ENCODE measurements around the gene BCORL1.

Gene BCORL1

GRCh38 chrX:130083107-130083490, 100.7 kb downstream of the BCORL1 start:
- DNase-seq (ENCODE audit: low read depth, low spot score), result no peak
- H3K4me3 ChIP-seq (ENCODE audit: low read length), result no peak overlapping the region

DNA sequence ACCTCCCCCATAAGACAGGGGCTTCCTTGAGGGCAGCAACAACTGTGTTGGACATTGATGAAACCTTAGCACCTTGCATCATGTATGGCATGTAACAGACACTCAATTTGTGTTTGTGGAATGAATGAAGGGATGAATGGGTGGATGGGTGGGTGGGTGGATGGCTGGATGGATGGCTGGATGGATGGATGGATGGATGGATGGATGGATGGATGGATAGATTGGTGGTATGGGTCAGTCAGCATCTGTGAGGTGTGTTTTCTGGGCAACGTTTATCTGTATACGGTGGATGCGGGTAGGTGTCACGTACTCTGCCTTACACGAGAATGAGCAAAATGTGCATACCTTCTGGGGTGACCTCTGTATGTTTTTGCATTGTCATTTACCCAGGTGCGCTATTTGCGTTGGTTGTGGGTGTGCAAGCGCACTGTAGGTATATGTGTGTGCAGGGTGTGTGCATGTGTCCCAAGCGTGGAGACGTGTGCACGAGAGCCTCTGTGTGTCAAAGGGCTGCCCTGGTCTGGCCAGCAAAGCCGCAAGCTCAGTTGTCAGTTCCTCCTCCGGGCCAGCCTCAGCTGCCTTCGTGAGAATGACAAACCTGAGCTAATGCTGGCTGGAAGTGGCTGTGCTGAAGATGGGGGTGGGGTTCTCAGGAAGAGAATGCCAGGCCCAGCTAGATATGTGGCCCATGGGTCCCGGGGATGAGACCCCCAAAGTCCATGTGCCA, 101.4 kb downstream of the BCORL1 start:
- no peak overlapping the region for H3K4me3 ChIP-seq (ENCODE audit: low read length)
- DNase-seq (ENCODE audit: low read depth, low spot score), result no peak

- no peak overlapping the region for H3K4me3 ChIP-seq (ENCODE audit: low read length)
- DNase-seq (ENCODE audit: low read depth, low spot score), result no peak
Measured at GRCh38 chrX:130084631-130085237, 102.3 kb downstream of the BCORL1 start.

GRCh38 chrX:130085551-130086446, 103.4 kb downstream of the BCORL1 start:
- peak overlapping the region; percentile 40 for H3K4me3 ChIP-seq (ENCODE audit: low read length)
- DNase-seq (ENCODE audit: low read depth, low spot score), result no peak

- peak; percentile 94 for DNase-seq (ENCODE audit: low read depth, low spot score)
- peak overlapping the region; percentile 40 for H3K4me3 ChIP-seq (ENCODE audit: low read length)
Measured at GRCh38 chrX:130086447-130087206, 104.2 kb downstream of the BCORL1 start.

DNA sequence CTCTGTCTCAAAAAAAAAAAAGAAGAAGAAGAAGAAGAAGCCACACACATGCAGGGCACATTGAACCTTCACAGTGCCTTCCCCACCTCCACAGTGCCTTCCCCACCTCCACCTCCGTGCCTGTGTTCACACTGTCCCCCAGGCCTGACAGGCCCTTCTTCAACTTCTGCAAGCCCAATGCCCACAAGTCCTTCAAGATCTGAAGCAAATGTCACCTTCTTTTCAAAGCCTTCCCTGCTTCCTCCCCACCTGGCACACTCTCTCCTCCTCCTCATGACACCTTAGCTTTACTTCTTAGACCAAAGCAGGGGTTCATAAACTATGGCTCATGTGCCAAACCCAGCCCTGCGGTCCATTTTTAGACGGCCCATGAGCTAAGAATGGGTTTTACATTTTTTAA, 107.9 kb downstream of the BCORL1 start:
- DNase-seq (ENCODE audit: low read depth, low spot score), result no peak
- no peak overlapping the region for H3K4me3 ChIP-seq (ENCODE audit: low read length)

GRCh38 chrX:130091980-130092522, 109.6 kb downstream of the BCORL1 start:
- H3K4me3 ChIP-seq (ENCODE audit: low read length), result peak overlapping the region; percentile 66
- peak; percentile 94 for DNase-seq (ENCODE audit: low read depth, low spot score)

GRCh38 chrX:130093271-130093670, 110.8 kb downstream of the BCORL1 start:
- no peak overlapping the region for H3K4me3 ChIP-seq (ENCODE audit: low read length)
- no peak for DNase-seq (ENCODE audit: low read depth, low spot score)

- peak; percentile 55 for DNase-seq (ENCODE audit: low read depth, low spot score)
Measured at GRCh38 chrX:130094696-130095095, 112.3 kb downstream of the BCORL1 start.

DNA sequence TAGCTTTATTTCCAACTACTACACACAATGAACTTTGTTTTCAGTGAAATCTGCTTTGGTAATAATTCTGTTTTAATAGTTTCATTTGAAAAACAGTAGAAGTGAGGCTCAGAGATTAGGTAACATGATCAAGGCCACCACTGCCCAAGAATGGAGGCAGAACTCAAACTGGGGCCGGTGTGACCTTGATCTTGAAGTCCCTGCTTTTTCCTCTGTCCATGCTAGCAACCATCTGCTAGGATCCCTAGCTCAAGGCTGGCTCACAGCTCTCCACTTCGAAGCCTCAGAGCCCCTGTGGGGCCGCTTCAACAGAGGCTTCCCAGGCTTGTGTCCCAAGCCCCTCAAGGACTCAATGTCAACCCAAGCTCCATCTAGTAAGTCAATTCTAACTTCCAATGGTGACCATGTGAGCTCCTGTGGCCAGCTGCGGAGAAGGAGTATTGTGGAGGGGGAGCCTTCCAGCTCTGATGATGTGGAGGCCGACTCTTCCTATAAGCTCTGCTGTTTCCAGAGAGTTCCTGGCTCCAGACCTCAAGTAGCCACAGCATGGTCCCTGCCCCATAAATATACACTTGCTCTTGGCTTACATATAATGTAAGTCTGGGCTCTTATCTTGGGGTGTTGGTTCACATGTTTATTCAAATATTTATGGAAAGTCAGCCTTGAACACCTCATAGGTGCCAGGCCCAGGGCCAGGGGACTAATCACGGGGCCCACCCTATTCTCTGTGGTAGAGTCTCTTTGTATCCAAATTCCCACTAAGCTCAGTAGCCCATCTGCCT, 113.0 kb downstream of the BCORL1 start:
- no peak for DNase-seq (ENCODE audit: low read depth, low spot score)
- no peak overlapping the region for H3K4me3 ChIP-seq (ENCODE audit: low read length)

More at GRCh38 chrX:130094696-130095095, 112.3 kb downstream of the BCORL1 start:
- no peak overlapping the region for H3K4me3 ChIP-seq (ENCODE audit: low read length)

GRCh38 chrX:130097507-130098209, 115.2 kb downstream of the BCORL1 start:
- DNase-seq (ENCODE audit: low read depth, low spot score), result no peak
- H3K4me3 ChIP-seq (ENCODE audit: low read length), result no peak overlapping the region

- no peak overlapping the region for H3K4me3 ChIP-seq (ENCODE audit: low read length)
Measured at GRCh38 chrX:130098210-130098552, 115.7 kb downstream of the BCORL1 start.

GRCh38 chrX:130100180-130100579, 117.7 kb downstream of the BCORL1 start:
- H3K4me3 ChIP-seq (ENCODE audit: low read length), result no peak overlapping the region
- no peak for DNase-seq (ENCODE audit: low read depth, low spot score)

More at GRCh38 chrX:130098210-130098552, 115.7 kb downstream of the BCORL1 start:
- no peak for DNase-seq (ENCODE audit: low read depth, low spot score)

DNA sequence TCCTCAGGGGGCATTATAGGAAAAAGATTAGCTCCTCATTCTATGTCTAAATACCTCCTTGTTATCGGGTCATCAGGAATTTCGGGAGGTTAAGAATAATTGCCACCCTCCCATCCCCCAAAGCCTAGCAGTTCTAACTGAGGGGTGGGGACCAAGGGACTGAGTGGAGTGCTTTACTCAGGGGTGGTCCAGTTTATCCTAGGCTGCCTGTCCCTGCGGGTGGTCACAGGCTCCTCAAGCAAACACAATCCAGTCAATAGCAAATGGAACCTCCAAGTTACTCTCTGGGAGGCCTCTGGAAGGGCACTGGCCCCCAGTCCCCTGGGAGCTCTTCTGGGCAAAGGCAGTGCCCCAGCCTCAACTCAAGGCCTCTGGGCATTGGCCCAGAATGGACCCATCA, 121.2 kb downstream of the BCORL1 start:
- no peak for DNase-seq (ENCODE audit: low read depth, low spot score)
- no peak overlapping the region for H3K4me3 ChIP-seq (ENCODE audit: low read length)

GRCh38 chrX:130105244-130105643, 122.8 kb downstream of the BCORL1 start:
- H3K4me3 ChIP-seq (ENCODE audit: low read length), result no peak overlapping the region
- no peak for DNase-seq (ENCODE audit: low read depth, low spot score)

DNA sequence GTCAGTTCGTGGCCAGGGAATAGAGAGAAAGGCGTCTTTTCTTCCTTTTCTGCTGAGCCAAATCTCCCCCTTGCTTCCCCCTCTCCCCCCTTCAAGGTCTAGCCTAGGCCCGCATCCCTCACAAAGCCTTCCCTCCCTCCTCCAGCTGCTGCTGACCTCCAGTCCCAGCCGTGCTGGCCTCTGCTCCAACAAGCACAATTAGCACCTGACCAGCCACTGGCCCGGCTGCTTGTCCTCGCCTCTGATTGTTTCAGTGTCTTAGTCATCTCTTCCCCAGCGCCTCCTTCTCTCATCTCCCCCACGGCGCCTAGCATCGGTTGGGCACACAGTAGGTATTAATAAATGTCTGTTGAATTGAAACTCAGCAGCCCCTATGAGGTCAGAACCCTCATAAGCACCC, 123.6 kb downstream of the BCORL1 start:
- no peak overlapping the region for H3K4me3 ChIP-seq (ENCODE audit: low read length)
- DNase-seq (ENCODE audit: low read depth, low spot score), result no peak

All from Jurkat, Clone E6-1 (cell line).